ENCODE results near the gene CFAP74. TPM values are rescaled to one million over a fixed set of nuclear protein-coding genes. Genes with fewer than 3 reads are reported as not detected.

CFAP74 gene
- total and polyA plus RNA-seq, 2 of the 13 experiments (the other 11 are each of a cell fraction or from before 2014, with no cell fraction given) = 0.27 to 0.62 TPM

DNA sequence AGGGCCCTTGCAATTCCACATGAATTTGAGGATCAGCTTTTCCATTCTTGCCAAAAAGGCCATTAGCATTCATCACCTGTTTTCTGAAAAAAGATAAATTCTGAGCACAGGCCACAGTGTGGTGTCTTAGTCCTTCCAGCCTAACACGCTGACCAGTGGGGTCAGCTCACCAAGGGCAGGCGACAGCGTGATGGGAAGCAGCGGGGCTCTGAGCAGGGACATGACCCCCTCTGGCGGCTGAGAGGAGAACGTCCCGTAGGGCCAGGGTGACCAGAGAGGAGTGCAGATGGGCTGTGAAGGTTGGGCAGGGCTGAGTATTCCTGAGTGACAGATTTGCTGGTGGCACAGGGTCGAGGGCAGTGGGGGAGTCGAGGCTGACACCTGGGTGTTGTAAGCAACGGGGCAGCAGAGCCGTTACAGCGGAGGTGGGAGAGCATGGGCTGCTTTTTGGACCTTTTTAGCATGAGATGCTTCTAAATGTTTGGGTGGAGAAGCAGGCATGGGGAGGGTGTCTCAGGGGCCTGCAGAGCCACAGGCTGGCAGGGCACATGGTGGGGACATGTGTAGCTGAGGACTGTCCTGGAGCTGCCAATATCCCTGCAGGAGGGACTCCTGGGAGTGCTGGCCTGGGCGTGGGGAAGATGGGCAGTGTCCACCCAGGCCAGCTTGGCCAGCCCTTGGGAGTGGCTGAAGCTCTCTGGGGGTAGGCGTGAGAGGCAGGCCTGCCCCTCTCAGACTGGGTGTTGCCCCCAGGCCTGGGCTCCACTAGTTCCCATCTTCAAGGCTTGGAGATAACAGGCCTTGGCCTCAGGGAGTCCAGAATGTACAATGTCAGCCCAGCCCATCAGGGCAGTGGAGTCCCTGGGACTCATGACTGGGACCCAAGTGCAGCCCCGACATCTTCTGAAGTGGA, 97.1 kb downstream of the CFAP74 start (continued):
- TF ChIP-seq NR2F6 (IDR thresholded peaks at IDR 0.05) = peak; percentile 62; the same call in 1 of the 2 replicates
- TF ChIP-seq NR2F6 (CRISPR knock-in tag; IDR thresholded peaks at IDR 0.05) = peak; percentile 81
- no peak for TF ChIP-seq CREB1 (IDR thresholded peaks at IDR 0.05)
- peak; percentile 68 for TF ChIP-seq CREB1 (CRISPR knock-in tag; IDR thresholded peaks at IDR 0.05)
- 0 out of 2 replicates have a peak, but pooled peaks have one; percentile 22 for TF ChIP-seq ZBTB4 (CRISPR knock-in tag; IDR thresholded peaks at IDR 0.05; ENCODE audit: borderline replicate concordance)
- no peak for TF ChIP-seq POGZ (CRISPR knock-in tag; IDR thresholded peaks at IDR 0.05)
- no peak for TF ChIP-seq NR0B2 (CRISPR knock-in tag; IDR thresholded peaks at IDR 0.05)
- TF ChIP-seq KAT8 (CRISPR knock-in tag; IDR thresholded peaks at IDR 0.05) = peak; percentile 44; the same call in 1 of the 2 replicates
- no peak for TF ChIP-seq HOXA7 (CRISPR knock-in tag; IDR thresholded peaks at IDR 0.05)
- TF ChIP-seq PAWR (CRISPR knock-in tag; IDR thresholded peaks at IDR 0.05; ENCODE audit: borderline replicate concordance) = no peak
- no peak for TF ChIP-seq SALL2 (CRISPR knock-in tag; IDR thresholded peaks at IDR 0.05)
- no peak for TF ChIP-seq ZBTB21 (CRISPR knock-in tag; IDR thresholded peaks at IDR 0.05)
- no peak for TF ChIP-seq PHF20 (CRISPR knock-in tag; IDR thresholded peaks at IDR 0.05)
- TF ChIP-seq, protein P1, sequence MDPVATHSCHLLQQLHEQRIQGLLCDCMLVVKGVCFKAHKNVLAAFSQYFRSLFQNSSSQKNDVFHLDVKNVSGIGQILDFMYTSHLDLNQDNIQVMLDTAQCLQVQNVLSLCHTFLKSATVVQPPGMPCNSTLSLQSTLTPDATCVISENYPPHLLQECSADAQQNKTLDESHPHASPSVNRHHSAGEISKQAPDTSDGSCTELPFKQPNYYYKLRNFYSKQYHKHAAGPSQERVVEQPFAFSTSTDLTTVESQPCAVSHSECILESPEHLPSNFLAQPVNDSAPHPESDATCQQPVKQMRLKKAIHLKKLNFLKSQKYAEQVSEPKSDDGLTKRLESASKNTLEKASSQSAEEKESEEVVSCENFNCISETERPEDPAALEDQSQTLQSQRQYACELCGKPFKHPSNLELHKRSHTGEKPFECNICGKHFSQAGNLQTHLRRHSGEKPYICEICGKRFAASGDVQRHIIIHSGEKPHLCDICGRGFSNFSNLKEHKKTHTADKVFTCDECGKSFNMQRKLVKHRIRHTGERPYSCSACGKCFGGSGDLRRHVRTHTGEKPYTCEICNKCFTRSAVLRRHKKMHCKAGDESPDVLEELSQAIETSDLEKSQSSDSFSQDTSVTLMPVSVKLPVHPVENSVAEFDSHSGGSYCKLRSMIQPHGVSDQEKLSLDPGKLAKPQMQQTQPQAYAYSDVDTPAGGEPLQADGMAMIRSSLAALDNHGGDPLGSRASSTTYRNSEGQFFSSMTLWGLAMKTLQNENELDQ (CRISPR knock-in tag; IDR thresholded peaks at IDR 0.05; ENCODE audit: borderline replicate concordance) = no peak
- TF ChIP-seq CEBPB (IDR thresholded peaks at IDR 0.05; ENCODE audit: borderline replicate concordance, low read depth, low read length) = no peak
- no peak for TF ChIP-seq ZNF260 (CRISPR knock-in tag; IDR thresholded peaks at IDR 0.05; ENCODE audit: borderline replicate concordance, low read depth)
- TF ChIP-seq ZSCAN30 (CRISPR knock-in tag; IDR thresholded peaks at IDR 0.05) = no peak
- TF ChIP-seq ZNF792 (CRISPR knock-in tag; IDR thresholded peaks at IDR 0.05) = peak; percentile 72; the same call in 1 of the 2 replicates
- TF ChIP-seq MBNL3 (CRISPR knock-in tag; conservative IDR thresholded peaks at IDR 0.05) = no peak
- no peak for TF ChIP-seq RFX3 (CRISPR knock-in tag; IDR thresholded peaks at IDR 0.05)
- no peak for TF ChIP-seq CHD2 (IDR thresholded peaks at IDR 0.05; ENCODE audit: low read depth, low read length)
- no peak for TF ChIP-seq ZNF44 (CRISPR knock-in tag; IDR thresholded peaks at IDR 0.05)
- TF ChIP-seq ZMYM4 (CRISPR knock-in tag; IDR thresholded peaks at IDR 0.05) = 0 out of 2 replicates have a peak, but pooled peaks have one; percentile 40
- peak; percentile 72 for TF ChIP-seq SMC3 (IDR thresholded peaks at IDR 0.05; ENCODE audit: low read length)
- TF ChIP-seq ZBTB8A (CRISPR knock-in tag; IDR thresholded peaks at IDR 0.05; ENCODE audit: borderline replicate concordance, low read depth) = no peak
- TF ChIP-seq ZNF34 (CRISPR knock-in tag; IDR thresholded peaks at IDR 0.05; ENCODE audit: borderline replicate concordance) = no peak
- TF ChIP-seq SP140L (CRISPR knock-in tag; IDR thresholded peaks at IDR 0.05; ENCODE audit: borderline replicate concordance) = no peak

Data from HepG2 (cell line).